CD4-positive, alpha-beta memory T cell (primary cell): Measurements from ENCODE around the gene E2F4. TPM values are rescaled to one million over a fixed set of nuclear protein-coding genes. Genes with fewer than 3 reads are reported as not detected.

ENCODE experiments used
- CTCF ChIA-PET: fragments of 350-600 bp; sonication (Branson Sonifier 250); formaldehyde crosslinking; loops from one replicate; lab custom pipeline; 2021; ENCODE audit warnings: inconsistent platforms; ENCODE audit not compliant: partially characterized antibody; lab: Charles Lee
- POLR2A ChIA-PET: fragments of 350-600 bp; sonication (Branson Sonifier 250); formaldehyde crosslinking; loops from one replicate; lab custom pipeline; 2021; ENCODE audit not compliant: partially characterized antibody; lab: Charles Lee
- DNase-seq, 5 donors: peaks; one replicate each; pipeline versions ENCODE4 v3.0.0 to v3.0.0-alpha.2; 2020 to 2022; ENCODE audit warnings: mixed read lengths in 1 of 5
- H3K27ac ChIP-seq: one replicate; pipeline ENCODE4 v1.7.0; 2013; ENCODE audit warnings: low read depth, low read length
- H3K27me3 ChIP-seq: 2 replicates; pipeline ENCODE4 v1.7.0; 2013; ENCODE audit warnings: mild to moderate bottlenecking, low read length, moderate library complexity; ENCODE audit not compliant: insufficient read depth
- H3K36me3 ChIP-seq: 2 replicates; pipeline ENCODE4 v1.7.0; 2013; ENCODE audit warnings: mild to moderate bottlenecking, low read length, moderate library complexity; ENCODE audit not compliant: insufficient read depth
- H3K4me1 ChIP-seq: 2 replicates; pipeline ENCODE4 v1.7.0; 2013; ENCODE audit warnings: mild to moderate bottlenecking, low read length, moderate library complexity; ENCODE audit not compliant: insufficient read depth
- H3K4me3 ChIP-seq, 2 donors: one replicate each; pipeline ENCODE4 v1.7.0; 2013; ENCODE audit warnings: low read length in 2 of 2, mild to moderate bottlenecking in 1 of 2
- H3K9me3 ChIP-seq, 2 donors: one replicate each; pipeline ENCODE4 v1.7.0; 2013; ENCODE audit warnings: low read length in 2 of 2, control low read depth in 1 of 2; ENCODE audit not compliant: control insufficient read depth in 1 of 2
- H3K27ac Mint-ChIP-seq, 7 donors: one replicate each; pipeline ENCODE4 v1.8.0; 2020 to 2021; ENCODE audit warnings: mixed read lengths in 7 of 7, mild to moderate bottlenecking in 6 of 7, inconsistent platforms in 3 of 7, moderate library complexity in 3 of 7
- H3K27me3 Mint-ChIP-seq, 2 donors: one replicate each; pipeline ENCODE4 v1.8.0; 2020 to 2021; ENCODE audit warnings: mixed read lengths in 2 of 2
- H3K36me3 Mint-ChIP-seq, 2 donors: one replicate each; pipeline ENCODE4 v1.8.0; 2020 to 2021; ENCODE audit warnings: mixed read lengths in 2 of 2, inconsistent platforms in 1 of 2, mild to moderate bottlenecking in 1 of 2
- H3K4me1 Mint-ChIP-seq, 4 donors: one replicate each; pipeline ENCODE4 v1.8.0; 2020 to 2021; ENCODE audit warnings: mixed read lengths in 4 of 4, mild to moderate bottlenecking in 1 of 4
- H3K4me3 Mint-ChIP-seq, 8 donors: one replicate each; pipeline ENCODE4 v1.8.0; 2020 to 2021; ENCODE audit warnings: mixed read lengths in 8 of 8, mild to moderate bottlenecking in 7 of 8, moderate library complexity in 6 of 8, inconsistent platforms in 3 of 8
- H3K9me3 Mint-ChIP-seq, 8 donors: one replicate each; pipeline ENCODE4 v1.8.0; 2020 to 2021; ENCODE audit warnings: mixed read lengths in 8 of 8, mild to moderate bottlenecking in 5 of 8, inconsistent platforms in 3 of 8, moderate library complexity in 1 of 8
- intact Hi-C: fragments of 100-400 bp; cut with micrococcal nuclease; formaldehyde crosslinking; loops from one replicate; pipeline ENCODE4 v1.15.1; 2023
- polyA plus RNA-seq, 2 donors: library from polyadenylated mRNA; unstranded; fragments of 300-500 nt; fragmentation: Illumina TruSeq; gene quantifications; one replicate each; pipeline ENCODE4 v1.2.3, GENCODE V29; 2021
- total RNA-seq, 2 experiments: library from RNA; stranded (reverse); gene quantifications; one replicate each; pipeline ENCODE4 v1.2.3, GENCODE V29; 2021

Gene E2F4
- total and polyA plus RNA-seq, 4 experiments from 2014 or later, result 53.6 to 91.3 (median 84.2) TPM

GRCh38 chr16:67206838-67207248, 14.9 kb downstream of the E2F4 start:
- peak overlapping the region in 3 of 7 donors; percentile 56 to 75 (median 60) for H3K27ac Mint-ChIP-seq
- ChIA-PET CTCF (no interaction called here), POLR2A (interaction anchor here (1.5 kb wide), 1 partner anchor 20 kb away, joined by 5 read pairs; the partner anchor contains the start of gene TMEM208)
- intact Hi-C loops, result no loop called here
- H3K4me1 Mint-ChIP-seq, result no peaks in the 10 kb centered on the region
- H3K27me3 Mint-ChIP-seq, result no peaks in the 10 kb centered on the region
- Histone ChIP-seq H3K4me3 (no peak overlapping the region), H3K36me3 (peaks cover 4% of the 10 kb centered on the region), H3K27me3 (no peaks in the 10 kb centered on the region), H3K4me1 (no peaks in the 10 kb centered on the region), H3K9me3 (no peaks in the 10 kb centered on the region), H3K27ac (no peak overlapping the region)
- peaks cover 0 to 10% of the 10 kb centered on the region in 2 donors for H3K36me3 Mint-ChIP-seq
- DNase-seq, result no peak
- H3K4me3 Mint-ChIP-seq, result no peak overlapping the region
- H3K9me3 Mint-ChIP-seq, result no peaks in the 10 kb centered on the region

GRCh38 chr16:67207249-67208091, 15.5 kb downstream of the E2F4 start:
- peaks cover 0 to 8% of the 10 kb centered on the region in 2 donors for H3K36me3 Mint-ChIP-seq
- Histone ChIP-seq H3K27ac (no peak overlapping the region), H3K4me1 (no peaks in the 10 kb centered on the region), H3K36me3 (peaks cover 2% of the 10 kb centered on the region), H3K9me3 (no peaks in the 10 kb centered on the region), H3K4me3 (no peak overlapping the region), H3K27me3 (no peaks in the 10 kb centered on the region)
- no peaks in the 10 kb centered on the region for H3K4me1 Mint-ChIP-seq
- no peaks in the 10 kb centered on the region for H3K27me3 Mint-ChIP-seq
- no peak overlapping the region for H3K27ac Mint-ChIP-seq
- POLR2A ChIA-PET, result interaction anchor here (1.5 to 1.6 kb wide), 2 partner anchors 8 to 19 kb away, joined by 3 to 5 read pairs; partner anchors contain the start of gene TMEM208
- intact Hi-C loops, result no loop called here
- CTCF ChIA-PET, result no interaction called here
- H3K4me3 Mint-ChIP-seq, result no peak overlapping the region
- DNase-seq, result peak in 1 of 5 donors; percentile 11
- no peaks in the 10 kb centered on the region for H3K9me3 Mint-ChIP-seq

- intact Hi-C loops, result no loop called here
- no peaks in the 10 kb centered on the region for H3K36me3 ChIP-seq
- ChIA-PET POLR2A (interaction anchor here (0.7 to 1.6 kb wide), 3 partner anchors 9 to 19 kb away, joined by 3 to 5 read pairs (median 3); partner anchors contain the start of gene TMEM208), CTCF (interaction anchor here (0.9 to 1.3 kb wide), 3 partner anchors 10 to 23 kb away, joined by 3 to 4 read pairs (median 3); partner anchors contain the start of gene TMEM208)
- H3K9me3 Mint-ChIP-seq, result no peaks in the 10 kb centered on the region
- no peaks in the 10 kb centered on the region for H3K27me3 ChIP-seq
- no peak overlapping the region for H3K4me3 ChIP-seq
- no peak overlapping the region for H3K4me3 Mint-ChIP-seq
- H3K4me1 Mint-ChIP-seq, result no peaks in the 10 kb centered on the region
- no peaks in the 10 kb centered on the region for H3K4me1 ChIP-seq
- H3K27ac ChIP-seq, result no peak overlapping the region
- H3K36me3 Mint-ChIP-seq, result peaks cover 0 to 5% of the 10 kb centered on the region in 2 donors
- H3K9me3 ChIP-seq, result no peaks in the 10 kb centered on the region
- DNase-seq, result no peak
- H3K27ac Mint-ChIP-seq, result no peak overlapping the region
- H3K27me3 Mint-ChIP-seq, result no peaks in the 10 kb centered on the region
Observed at GRCh38 chr16:67208154-67208896, 16.4 kb downstream of the E2F4 start.

GRCh38 chr16:67209565-67209964, 17.6 kb downstream of the E2F4 start:
- no peak overlapping the region for H3K27ac ChIP-seq
- ChIA-PET POLR2A (interaction anchor here (1.1 kb wide), 1 partner anchor 17 kb away, joined by 4 read pairs; the partner anchor contains the start of gene E2F4), CTCF (interaction anchor here (1.1 to 1.3 kb wide), 2 partner anchors 12 to 17 kb away, joined by 3 to 4 read pairs; partner anchors contain the start of gene TMEM208)
- H3K9me3 ChIP-seq, result no peaks in the 10 kb centered on the region
- intact Hi-C loops, result no loop called here
- H3K27me3 Mint-ChIP-seq, result no peaks in the 10 kb centered on the region
- H3K4me3 ChIP-seq, result no peak overlapping the region
- no peaks in the 10 kb centered on the region for H3K9me3 Mint-ChIP-seq
- no peaks in the 10 kb centered on the region for H3K27me3 ChIP-seq
- H3K36me3 Mint-ChIP-seq, result peaks cover 0 to 5% of the 10 kb centered on the region in 2 donors
- no peaks in the 10 kb centered on the region for H3K4me1 ChIP-seq
- no peaks in the 10 kb centered on the region for H3K4me1 Mint-ChIP-seq
- H3K4me3 Mint-ChIP-seq, result no peak overlapping the region
- H3K27ac Mint-ChIP-seq, result peak overlapping the region in 1 of 7 donors; percentile 80
- no peaks in the 10 kb centered on the region for H3K36me3 ChIP-seq
- DNase-seq, result no peak

GRCh38 chr16:67210069-67210937, 18.3 kb downstream of the E2F4 start:
- H3K36me3 Mint-ChIP-seq, result peaks cover 0 to 5% of the 10 kb centered on the region in 2 donors
- H3K36me3 ChIP-seq, result no peaks in the 10 kb centered on the region
- H3K27me3 Mint-ChIP-seq, result no peaks in the 10 kb centered on the region
- no peaks in the 10 kb centered on the region for H3K4me1 ChIP-seq
- intact Hi-C loops, result no loop called here
- H3K9me3 ChIP-seq, result no peaks in the 10 kb centered on the region
- H3K4me3 ChIP-seq, result no peak overlapping the region
- H3K4me1 Mint-ChIP-seq, result no peaks in the 10 kb centered on the region
- ChIA-PET POLR2A (interaction anchor here (1.1 kb wide), 1 partner anchor 18 kb away, joined by 4 read pairs; the partner anchor contains the start of gene E2F4), CTCF (no interaction called here)
- H3K27ac Mint-ChIP-seq, result no peak overlapping the region
- DNase-seq, result no peak
- H3K4me3 Mint-ChIP-seq, result no peak overlapping the region
- H3K27me3 ChIP-seq, result no peaks in the 10 kb centered on the region
- no peak overlapping the region for H3K27ac ChIP-seq
- no peaks in the 10 kb centered on the region for H3K9me3 Mint-ChIP-seq

- Histone ChIP-seq H3K9me3 (no peaks in the 10 kb centered on the region), H3K27me3 (no peaks in the 10 kb centered on the region), H3K4me3 (no peak overlapping the region), H3K27ac (no peak overlapping the region), H3K36me3 (no peaks in the 10 kb centered on the region), H3K4me1 (no peaks in the 10 kb centered on the region)
- H3K27me3 Mint-ChIP-seq, result no peaks in the 10 kb centered on the region
- ChIA-PET POLR2A (no interaction called here), CTCF (no interaction called here)
- no peak overlapping the region for H3K4me3 Mint-ChIP-seq
- no peaks in the 10 kb centered on the region for H3K9me3 Mint-ChIP-seq
- peaks cover 0 to 3% of the 10 kb centered on the region in 2 donors for H3K36me3 Mint-ChIP-seq
- intact Hi-C loops, result no loop called here
- no peaks in the 10 kb centered on the region for H3K4me1 Mint-ChIP-seq
- no peak for DNase-seq
- H3K27ac Mint-ChIP-seq, result no peak overlapping the region
Observed at GRCh38 chr16:67211674-67212073, 19.7 kb downstream of the E2F4 start.
